HEK293 (cell line): Measurements from ENCODE around the gene EFCAB11.
A peak's percentile ranks its signal among the peaks of the same experiment; 100 is the strongest.

Source experiments
- CTCF ChIA-PET: fragments of 350-600 bp; formaldehyde crosslinking; extraction: SDS; loops from one replicate; lab custom pipeline; 2021; ENCODE audit warnings: antibody characterized with exemption; lab: Yijun Ruan, JAX
- POLR2A ChIA-PET: fragments of 300-600 bp; formaldehyde crosslinking; extraction: SDS; loops from one replicate; lab custom pipeline; 2020; ENCODE audit warnings: antibody characterized with exemption, inconsistent platforms; lab: Yijun Ruan, JAX
- H3K27ac ChIP-seq: fragments of 200-500 bp; sonication (Bioruptor generic); 2 replicates; pipeline ENCODE4 v1.5.1; 2014; ENCODE audit warnings: low read depth, low read length, control low read depth, inconsistent platforms; ENCODE audit errors: extremely low read depth
- H3K36me3 ChIP-seq, 2 experiments: fragments of 200-500 bp in 1 of 2; sonication (Bioruptor generic) in 1 of 2; 1 replicate in 1 of 2; 2 replicates in 1 of 2; pipeline ENCODE4 v1.5.1; 2014 to 2017; ENCODE audit warnings: inconsistent platforms in 2 of 2, low read length in 2 of 2; ENCODE audit not compliant: control insufficient read depth in 2 of 2, insufficient read depth in 1 of 2
- H3K4me1 ChIP-seq: fragments of 200-500 bp; sonication (Bioruptor generic); 2 replicates; pipeline ENCODE4 v1.5.1; 2014; ENCODE audit warnings: mild to moderate bottlenecking, low read length, inconsistent platforms; ENCODE audit not compliant: control insufficient read depth, insufficient read depth
- H3K4me3 ChIP-seq: 2 replicates; pipeline ENCODE4 v1.5.1; 2011; ENCODE audit warnings: low read depth, mild to moderate bottlenecking, control low read depth, low read length, moderate library complexity
- H3K9me3 ChIP-seq: fragments of 200-500 bp; sonication (Bioruptor generic); 2 replicates; pipeline ENCODE4 v1.5.1; 2014; ENCODE audit warnings: low read depth, low read length, inconsistent platforms; ENCODE audit not compliant: control insufficient read depth, insufficient read depth
- EGR2 ChIP-seq: fragments of 450-650 bp; formaldehyde crosslinking; IDR thresholded peaks from 2 replicates; pipeline ENCODE4 v1.5.1; 2016; ENCODE audit warnings: low read depth, missing biosample characterization, missing genetic modification characterization
- OSR2 ChIP-seq: fragments of 450-650 bp; formaldehyde crosslinking; IDR thresholded peaks from 2 replicates; pipeline ENCODE4 v1.5.1; 2016; ENCODE audit warnings: missing biosample characterization, missing genetic modification characterization
- ZBTB20 ChIP-seq: fragments of 450-650 bp; formaldehyde crosslinking; IDR thresholded peaks from 2 replicates; pipeline ENCODE4 v1.5.1; 2016; ENCODE audit warnings: missing biosample characterization, missing genetic modification characterization
- ZEB2 ChIP-seq: fragments of 450-650 bp; formaldehyde crosslinking; IDR thresholded peaks from 2 replicates; pipeline ENCODE4 v1.5.1; 2016; ENCODE audit warnings: missing biosample characterization, missing genetic modification characterization
- ZNF274 ChIP-seq, 2 experiments: fragments of 200-500 bp in 1 of 2; fragments of 450-650 bp in 1 of 2; sonication (Bioruptor generic) in 1 of 2; formaldehyde crosslinking in 1 of 2; IDR thresholded peaks; 2 replicates each; pipeline versions ENCODE4 v1.5.1 to v1.6.1; 2014 to 2016; ENCODE audit warnings: borderline replicate concordance in 1 of 2, inconsistent platforms in 1 of 2, low read length in 1 of 2, missing biosample characterization in 1 of 2, missing genetic modification characterization in 1 of 2
- ZNF324 ChIP-seq: fragments of 450-650 bp; formaldehyde crosslinking; IDR thresholded peaks from 2 replicates; pipeline ENCODE4 v1.5.1; 2016; ENCODE audit warnings: missing biosample characterization, missing genetic modification characterization
- ZNF37A ChIP-seq: fragments of 450-650 bp; IDR thresholded peaks from 2 replicates; pipeline ENCODE4 v1.5.1; 2018; ENCODE audit warnings: missing biosample characterization, missing genetic modification characterization
- ZNF404 ChIP-seq: fragments of 450-650 bp; formaldehyde crosslinking; IDR thresholded peaks from 2 replicates; pipeline ENCODE4 v1.5.1; 2017; ENCODE audit warnings: missing biosample characterization, missing genetic modification characterization
- ZNF416 ChIP-seq: fragments of 450-650 bp; formaldehyde crosslinking; IDR thresholded peaks from 2 replicates; pipeline ENCODE4 v1.5.1; 2016; ENCODE audit warnings: missing biosample characterization, missing genetic modification characterization
- ZNF561 ChIP-seq: fragments of 450-650 bp; IDR thresholded peaks from 2 replicates; pipeline ENCODE4 v1.5.1; 2018; ENCODE audit warnings: missing biosample characterization, missing genetic modification characterization, borderline replicate concordance
- ZNF585B ChIP-seq: fragments of 450-650 bp; formaldehyde crosslinking; IDR thresholded peaks from 2 replicates; pipeline ENCODE4 v1.5.1; 2016; ENCODE audit warnings: missing biosample characterization, missing genetic modification characterization
- ZNF623 ChIP-seq: fragments of 450-650 bp; formaldehyde crosslinking; IDR thresholded peaks from 2 replicates; pipeline ENCODE4 v1.5.1; 2016; ENCODE audit warnings: missing biosample characterization, missing genetic modification characterization
- ZNF76 ChIP-seq: fragments of 450-650 bp; formaldehyde crosslinking; IDR thresholded peaks from 2 replicates; pipeline ENCODE4; 2016; ENCODE audit warnings: low read depth, missing biosample characterization, missing genetic modification characterization, borderline replicate concordance
- ZNF768 ChIP-seq: fragments of 450-650 bp; formaldehyde crosslinking; IDR thresholded peaks from 2 replicates; pipeline ENCODE4 v1.5.1; 2018; ENCODE audit warnings: missing biosample characterization, mild to moderate bottlenecking, missing genetic modification characterization
- ZNF777 ChIP-seq: fragments of 450-650 bp; formaldehyde crosslinking; IDR thresholded peaks from 2 replicates; pipeline ENCODE4 v1.5.1; 2017; ENCODE audit warnings: missing biosample characterization, missing genetic modification characterization, borderline replicate concordance
- TF ChIP-seq, protein P1 (sequence below): fragments of 450-650 bp; formaldehyde crosslinking; IDR thresholded peaks from 2 replicates; pipeline ENCODE4 v1.5.1; 2016; ENCODE audit warnings: missing biosample characterization, missing genetic modification characterization
- TF ChIP-seq, protein P2 (sequence below): fragments of 450-650 bp; formaldehyde crosslinking; IDR thresholded peaks from 2 replicates; pipeline ENCODE4 v1.5.1; 2016; ENCODE audit warnings: missing biosample characterization, missing genetic modification characterization
- TF ChIP-seq, protein P3 (sequence below): sonication (generic); formaldehyde crosslinking; IDR thresholded peaks from 2 replicates; pipeline ENCODE4 v1.8.1; 2022; ENCODE audit warnings: mild to moderate bottlenecking, moderate library complexity, missing genetic modification reagents
- TF ChIP-seq, protein P4 (sequence below): fragments of 450-650 bp; formaldehyde crosslinking; IDR thresholded peaks from 2 replicates; pipeline ENCODE4 v1.5.1; 2016; ENCODE audit warnings: missing biosample characterization, missing genetic modification characterization, low read depth
- TF ChIP-seq, protein P5 (sequence below): fragments of 450-650 bp; formaldehyde crosslinking; IDR thresholded peaks from 2 replicates; pipeline ENCODE4 v1.5.1; 2017; ENCODE audit warnings: missing biosample characterization, missing genetic modification characterization
- TF ChIP-seq, protein P6 (sequence below): fragments of 450-650 bp; formaldehyde crosslinking; IDR thresholded peaks from 2 replicates; pipeline ENCODE4 v1.5.1; 2016; ENCODE audit warnings: missing biosample characterization, missing genetic modification characterization

Gene EFCAB11

DNA sequence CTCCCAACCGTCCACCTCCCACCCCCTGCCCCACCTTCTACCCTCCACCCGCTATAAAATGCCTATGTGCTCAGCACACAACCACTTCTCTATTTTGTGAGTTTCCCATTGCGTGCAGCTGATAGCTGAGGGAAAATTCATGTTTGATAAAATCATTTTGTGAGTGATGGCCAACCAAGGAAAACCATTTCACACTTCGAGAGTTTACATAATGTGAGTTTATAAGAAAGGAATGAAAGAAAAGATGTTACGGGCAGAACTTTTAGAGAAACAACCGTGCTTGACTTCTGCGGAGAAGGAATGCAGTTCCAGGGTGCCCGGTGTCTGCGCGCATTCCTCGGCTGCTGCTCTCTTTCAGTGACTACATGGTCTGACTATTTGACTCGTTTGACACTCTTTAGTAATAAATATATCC, 140.9 kb downstream of the EFCAB11 start:
- Histone ChIP-seq H3K4me3 (peak overlapping the region; percentile 28), H3K9me3 (no peaks in the 10 kb centered on the region), H3K27ac (no peak overlapping the region)
- TF ChIP-seq, protein P1, sequence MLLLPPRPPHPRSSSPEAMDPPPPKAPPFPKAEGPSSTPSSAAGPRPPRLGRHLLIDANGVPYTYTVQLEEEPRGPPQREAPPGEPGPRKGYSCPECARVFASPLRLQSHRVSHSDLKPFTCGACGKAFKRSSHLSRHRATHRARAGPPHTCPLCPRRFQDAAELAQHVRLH, result no peak
- TF ChIP-seq, protein P2, sequence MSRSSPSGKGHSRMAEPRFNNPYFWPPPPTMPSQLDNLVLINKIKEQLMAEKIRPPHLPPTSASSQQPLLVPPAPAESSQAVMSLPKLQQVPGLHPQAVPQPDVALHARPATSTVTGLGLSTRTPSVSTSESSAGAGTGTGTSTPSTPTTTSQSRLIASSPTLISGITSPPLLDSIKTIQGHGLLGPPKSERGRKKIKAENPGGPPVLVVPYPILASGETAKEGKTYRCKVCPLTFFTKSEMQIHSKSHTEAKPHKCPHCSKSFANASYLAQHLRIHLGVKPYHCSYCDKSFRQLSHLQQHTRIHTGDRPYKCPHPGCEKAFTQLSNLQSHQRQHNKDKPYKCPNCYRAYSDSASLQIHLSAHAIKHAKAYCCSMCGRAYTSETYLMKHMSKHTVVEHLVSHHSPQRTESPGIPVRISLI (tag by site-specific recombination), result no peak
- peak; percentile 62 for TF ChIP-seq ZBTB20 (tag by site-specific recombination)
- TF ChIP-seq ZNF76 (tag by site-specific recombination), result no peak
- no peak for TF ChIP-seq ZNF777 (tag by site-specific recombination)
- TF ChIP-seq, all 188 proteins: peak for 1
- ChIA-PET POLR2A (interaction anchor here (0.6 kb wide), 1 partner anchor 23 kb away, joined by 4 read pairs; no protein-coding TSS in a partner anchor), CTCF (interaction anchor here (0.6 to 0.9 kb wide), 2 partner anchors 63 to 102 kb away, joined by 3 read pairs; no protein-coding TSS in a partner anchor)
- no peaks in the 10 kb centered on the region; the same call in 1 of the 2 replicates for H3K4me1 ChIP-seq
- H3K36me3 ChIP-seq, result no peaks in the 10 kb centered on the region

DNA sequence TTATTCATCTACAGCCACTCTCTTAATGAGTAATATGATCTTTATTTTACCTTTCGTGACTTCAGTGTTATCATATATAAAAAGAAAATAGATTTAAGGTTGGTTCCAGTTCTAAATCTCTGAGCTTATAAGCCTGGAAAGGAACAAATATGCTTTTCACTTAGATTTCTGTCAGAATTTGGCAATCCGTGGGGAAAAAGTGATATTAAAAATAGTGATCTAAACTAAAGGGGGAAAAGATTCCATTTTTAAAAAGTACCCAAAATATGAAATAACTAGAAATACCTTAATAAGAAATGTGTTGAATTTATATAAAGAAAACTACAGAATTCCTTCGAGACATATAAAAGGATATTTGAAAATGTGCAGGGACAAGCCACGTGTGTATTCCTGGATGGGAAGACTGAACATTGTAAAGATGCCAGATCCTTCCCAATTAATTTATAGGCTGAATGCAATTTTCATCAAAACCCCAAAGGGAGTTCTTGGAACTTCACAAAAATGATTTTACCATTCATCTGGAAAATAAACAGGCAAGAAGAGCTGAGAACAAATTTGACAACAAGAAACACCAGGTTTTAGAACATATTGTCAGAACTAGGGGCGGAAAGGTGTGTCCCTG, 142.5 kb downstream of the EFCAB11 start:
- H3K4me1 ChIP-seq, result no peaks in the 10 kb centered on the region
- ChIA-PET CTCF (interaction anchor here (0.7 kb wide), 1 partner anchor 102 kb away, joined by 3 read pairs; no protein-coding TSS in a partner anchor), POLR2A (no interaction called here)
- H3K27ac ChIP-seq, result no peak overlapping the region
- no peaks in the 10 kb centered on the region for H3K9me3 ChIP-seq
- TF ChIP-seq ZNF416 (tag by site-specific recombination) (no peak), ZNF274 (IDR thresholded peaks at IDR 0.05; ENCODE audit: low read length) (no peak), ZNF274 (tag by site-specific recombination; IDR thresholded peaks at IDR 0.05; ENCODE audit: borderline replicate concordance) (no peak), ZEB2 (tag by site-specific recombination) (no peak), ZNF37A (tag by site-specific recombination) (no peak), ZNF585B (no peak), ZNF561 (no peak), ZBTB20 (tag by site-specific recombination) (no peak), ZNF768 (tag by site-specific recombination) (no peak), ZNF623 (tag by site-specific recombination) (no peak), OSR2 (tag by site-specific recombination) (no peak), ZNF404 (tag by site-specific recombination) (no peak)
- TF ChIP-seq, protein P3, sequence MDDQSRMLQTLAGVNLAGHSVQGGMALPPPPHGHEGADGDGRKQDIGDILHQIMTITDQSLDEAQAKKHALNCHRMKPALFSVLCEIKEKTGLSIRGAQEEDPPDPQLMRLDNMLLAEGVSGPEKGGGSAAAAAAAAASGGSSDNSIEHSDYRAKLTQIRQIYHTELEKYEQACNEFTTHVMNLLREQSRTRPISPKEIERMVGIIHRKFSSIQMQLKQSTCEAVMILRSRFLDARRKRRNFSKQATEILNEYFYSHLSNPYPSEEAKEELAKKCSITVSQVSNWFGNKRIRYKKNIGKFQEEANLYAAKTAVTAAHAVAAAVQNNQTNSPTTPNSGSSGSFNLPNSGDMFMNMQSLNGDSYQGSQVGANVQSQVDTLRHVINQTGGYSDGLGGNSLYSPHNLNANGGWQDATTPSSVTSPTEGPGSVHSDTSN (CRISPR knock-in tag), result no peak
- TF ChIP-seq, protein P1, result no peak
- no peak overlapping the region for H3K4me3 ChIP-seq
- no peaks in the 10 kb centered on the region for H3K36me3 ChIP-seq

DNA sequence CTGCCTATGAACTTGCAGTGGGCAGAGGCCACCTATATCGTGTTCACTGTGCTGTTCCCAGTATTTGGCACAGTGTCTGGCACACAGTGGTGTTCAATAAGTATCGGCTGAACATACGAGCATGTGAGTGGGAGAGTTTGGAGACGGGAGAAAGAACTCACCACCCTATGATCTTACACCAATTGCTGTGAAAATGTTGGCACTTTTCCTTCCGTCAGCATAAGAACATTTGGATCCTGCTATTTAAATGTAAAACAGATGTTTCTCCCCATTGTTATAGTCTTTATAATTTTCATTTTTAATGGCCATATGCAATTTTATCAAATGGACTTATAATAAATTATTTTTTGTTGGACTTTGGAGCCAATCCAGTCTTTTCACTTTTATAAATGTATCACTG, 144.4 kb downstream of the EFCAB11 start:
- POLR2A ChIA-PET, result no interaction called here
- no peak overlapping the region for H3K27ac ChIP-seq
- no peaks in the 10 kb centered on the region for H3K36me3 ChIP-seq
- no peaks in the 10 kb centered on the region for H3K9me3 ChIP-seq
- no peaks in the 10 kb centered on the region for H3K4me1 ChIP-seq
- H3K4me3 ChIP-seq, result no peak overlapping the region
- CTCF ChIA-PET, result no interaction called here
- TF ChIP-seq, protein P4, sequence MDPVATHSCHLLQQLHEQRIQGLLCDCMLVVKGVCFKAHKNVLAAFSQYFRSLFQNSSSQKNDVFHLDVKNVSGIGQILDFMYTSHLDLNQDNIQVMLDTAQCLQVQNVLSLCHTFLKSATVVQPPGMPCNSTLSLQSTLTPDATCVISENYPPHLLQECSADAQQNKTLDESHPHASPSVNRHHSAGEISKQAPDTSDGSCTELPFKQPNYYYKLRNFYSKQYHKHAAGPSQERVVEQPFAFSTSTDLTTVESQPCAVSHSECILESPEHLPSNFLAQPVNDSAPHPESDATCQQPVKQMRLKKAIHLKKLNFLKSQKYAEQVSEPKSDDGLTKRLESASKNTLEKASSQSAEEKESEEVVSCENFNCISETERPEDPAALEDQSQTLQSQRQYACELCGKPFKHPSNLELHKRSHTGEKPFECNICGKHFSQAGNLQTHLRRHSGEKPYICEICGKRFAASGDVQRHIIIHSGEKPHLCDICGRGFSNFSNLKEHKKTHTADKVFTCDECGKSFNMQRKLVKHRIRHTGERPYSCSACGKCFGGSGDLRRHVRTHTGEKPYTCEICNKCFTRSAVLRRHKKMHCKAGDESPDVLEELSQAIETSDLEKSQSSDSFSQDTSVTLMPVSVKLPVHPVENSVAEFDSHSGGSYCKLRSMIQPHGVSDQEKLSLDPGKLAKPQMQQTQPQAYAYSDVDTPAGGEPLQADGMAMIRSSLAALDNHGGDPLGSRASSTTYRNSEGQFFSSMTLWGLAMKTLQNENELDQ (tag by site-specific recombination), result no peak
- TF ChIP-seq, protein P5, sequence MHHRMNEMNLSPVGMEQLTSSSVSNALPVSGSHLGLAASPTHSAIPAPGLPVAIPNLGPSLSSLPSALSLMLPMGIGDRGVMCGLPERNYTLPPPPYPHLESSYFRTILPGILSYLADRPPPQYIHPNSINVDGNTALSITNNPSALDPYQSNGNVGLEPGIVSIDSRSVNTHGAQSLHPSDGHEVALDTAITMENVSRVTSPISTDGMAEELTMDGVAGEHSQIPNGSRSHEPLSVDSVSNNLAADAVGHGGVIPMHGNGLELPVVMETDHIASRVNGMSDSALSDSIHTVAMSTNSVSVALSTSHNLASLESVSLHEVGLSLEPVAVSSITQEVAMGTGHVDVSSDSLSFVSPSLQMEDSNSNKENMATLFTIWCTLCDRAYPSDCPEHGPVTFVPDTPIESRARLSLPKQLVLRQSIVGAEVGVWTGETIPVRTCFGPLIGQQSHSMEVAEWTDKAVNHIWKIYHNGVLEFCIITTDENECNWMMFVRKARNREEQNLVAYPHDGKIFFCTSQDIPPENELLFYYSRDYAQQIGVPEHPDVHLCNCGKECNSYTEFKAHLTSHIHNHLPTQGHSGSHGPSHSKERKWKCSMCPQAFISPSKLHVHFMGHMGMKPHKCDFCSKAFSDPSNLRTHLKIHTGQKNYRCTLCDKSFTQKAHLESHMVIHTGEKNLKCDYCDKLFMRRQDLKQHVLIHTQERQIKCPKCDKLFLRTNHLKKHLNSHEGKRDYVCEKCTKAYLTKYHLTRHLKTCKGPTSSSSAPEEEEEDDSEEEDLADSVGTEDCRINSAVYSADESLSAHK (tag by site-specific recombination), result no peak
- TF ChIP-seq ZNF324, result no peak
- no peak for TF ChIP-seq EGR2 (tag by site-specific recombination)
- no peak for TF ChIP-seq ZNF416 (tag by site-specific recombination)
- TF ChIP-seq, protein P6, sequence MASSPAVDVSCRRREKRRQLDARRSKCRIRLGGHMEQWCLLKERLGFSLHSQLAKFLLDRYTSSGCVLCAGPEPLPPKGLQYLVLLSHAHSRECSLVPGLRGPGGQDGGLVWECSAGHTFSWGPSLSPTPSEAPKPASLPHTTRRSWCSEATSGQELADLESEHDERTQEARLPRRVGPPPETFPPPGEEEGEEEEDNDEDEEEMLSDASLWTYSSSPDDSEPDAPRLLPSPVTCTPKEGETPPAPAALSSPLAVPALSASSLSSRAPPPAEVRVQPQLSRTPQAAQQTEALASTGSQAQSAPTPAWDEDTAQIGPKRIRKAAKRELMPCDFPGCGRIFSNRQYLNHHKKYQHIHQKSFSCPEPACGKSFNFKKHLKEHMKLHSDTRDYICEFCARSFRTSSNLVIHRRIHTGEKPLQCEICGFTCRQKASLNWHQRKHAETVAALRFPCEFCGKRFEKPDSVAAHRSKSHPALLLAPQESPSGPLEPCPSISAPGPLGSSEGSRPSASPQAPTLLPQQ (tag by site-specific recombination), result no peak
